H9 (cell line): Measurements from ENCODE around the gene LRRC3. TPM values are rescaled to one million over a fixed set of nuclear protein-coding genes. Genes with fewer than 3 reads are reported as not detected.

Experiments used
- DNase-seq: peaks from one replicate; pipeline ENCODE4 v3.0.0-alpha.2; 2017
- H2AFZ ChIP-seq: one replicate; pipeline ENCODE4 v1.6.1; 2013; ENCODE audit warnings: mild to moderate bottlenecking, low read length, control low read depth, moderate library complexity
- H2AK5ac ChIP-seq: 2 replicates; pipeline ENCODE4 v1.6.1; 2013; ENCODE audit warnings: low read length, control low read depth, mixed read lengths; ENCODE audit not compliant: insufficient read length
- H2BK120ac ChIP-seq: one replicate; pipeline ENCODE4 v1.6.1; 2013; ENCODE audit warnings: low read depth, mild to moderate bottlenecking, low read length, control low read depth, inconsistent platforms; ENCODE audit not compliant: poor library complexity, severe bottlenecking
- H2BK12ac ChIP-seq: 2 replicates; pipeline ENCODE4 v1.6.1; 2013; ENCODE audit warnings: low read length, control low read depth, mixed read lengths, low read depth; ENCODE audit not compliant: insufficient read length
- H2BK15ac ChIP-seq: 2 replicates; pipeline ENCODE4 v1.6.1; 2013; ENCODE audit warnings: low read depth, low read length, control low read depth
- H2BK20ac ChIP-seq: one replicate; pipeline ENCODE4 v1.6.1; 2013; ENCODE audit warnings: low read depth, mild to moderate bottlenecking, low read length, control low read depth, inconsistent platforms; ENCODE audit not compliant: poor library complexity, severe bottlenecking
- H2BK5ac ChIP-seq: 2 replicates; pipeline ENCODE4 v1.6.1; 2013; ENCODE audit warnings: low read length, control low read depth, mixed read lengths; ENCODE audit not compliant: insufficient read length
- H3K14ac ChIP-seq: 2 replicates; pipeline ENCODE4 v1.6.1; 2013; ENCODE audit warnings: low read length, control low read depth; ENCODE audit not compliant: insufficient read depth
- H3K18ac ChIP-seq: 2 replicates; pipeline ENCODE4 v1.6.1; 2013; ENCODE audit warnings: low read depth, mild to moderate bottlenecking, mixed read lengths, low read length, control low read depth; ENCODE audit not compliant: insufficient read length
- H3K23ac ChIP-seq: 2 replicates; pipeline ENCODE4 v1.6.1; 2013; ENCODE audit warnings: low read length, control low read depth, mixed read lengths, low read depth; ENCODE audit not compliant: insufficient read length
- H3K23me2 ChIP-seq: 2 replicates; pipeline ENCODE4 v1.6.1; 2013; ENCODE audit warnings: low read depth, mild to moderate bottlenecking, mixed read lengths, low read length, control low read depth; ENCODE audit not compliant: insufficient read length, poor library complexity, severe bottlenecking
- H3K27ac ChIP-seq: 2 replicates; pipeline ENCODE4 v1.5.1; 2013; ENCODE audit warnings: low read length, control low read depth, mixed read lengths, low read depth; ENCODE audit not compliant: insufficient read length
- H3K27me3 ChIP-seq: 2 replicates; pipeline ENCODE4 v1.6.1; 2013; ENCODE audit warnings: low read length, control low read depth, inconsistent platforms; ENCODE audit not compliant: insufficient read depth
- H3K4ac ChIP-seq: 2 replicates; pipeline ENCODE4 v1.6.1; 2013; ENCODE audit warnings: low read depth, mild to moderate bottlenecking, control low read depth, inconsistent platforms, low read length, moderate library complexity
- H3K4me1 ChIP-seq: 2 replicates; pipeline ENCODE4 v1.6.1; 2013; ENCODE audit warnings: low read length, control low read depth, inconsistent platforms; ENCODE audit not compliant: insufficient read depth
- H3K4me2 ChIP-seq: 2 replicates; pipeline ENCODE4 v1.6.1; 2013; ENCODE audit warnings: low read length, control low read depth, mixed read lengths; ENCODE audit not compliant: insufficient read length, insufficient read depth
- H3K56ac ChIP-seq: 2 replicates; pipeline ENCODE4 v1.6.1; 2013; ENCODE audit warnings: low read depth, mild to moderate bottlenecking, mixed read lengths, low read length, control low read depth; ENCODE audit not compliant: insufficient read length
- H3K79me1 ChIP-seq: 2 replicates; pipeline ENCODE4 v1.6.1; 2013; ENCODE audit warnings: low read depth, mild to moderate bottlenecking, moderate library complexity, low read length, control low read depth, inconsistent platforms; ENCODE audit not compliant: insufficient read depth, poor library complexity, severe bottlenecking
- H3K79me2 ChIP-seq: 2 replicates; pipeline ENCODE4 v1.6.1; 2013; ENCODE audit warnings: low read length, control low read depth, inconsistent platforms; ENCODE audit not compliant: insufficient read depth
- H3K9ac ChIP-seq: 2 replicates; pipeline ENCODE4 v1.6.1; 2013; ENCODE audit warnings: low read length, control low read depth, mixed read lengths; ENCODE audit not compliant: insufficient read length; ENCODE audit errors: extremely low read depth
- H3K9me3 ChIP-seq: one replicate; pipeline ENCODE4 v1.6.1; 2013; ENCODE audit warnings: low read depth, low read length, inconsistent platforms; ENCODE audit not compliant: control insufficient read depth
- H3T11ph ChIP-seq: one replicate; pipeline ENCODE4 v1.6.1; 2013; ENCODE audit warnings: mild to moderate bottlenecking, low read length, control low read depth, inconsistent platforms
- H4K20me1 ChIP-seq: one replicate; pipeline ENCODE4 v1.6.1; 2013; ENCODE audit not compliant: control insufficient read depth, insufficient read length, insufficient read depth
- H4K5ac ChIP-seq: 2 replicates; pipeline ENCODE4 v1.6.1; 2013; ENCODE audit warnings: low read depth, mild to moderate bottlenecking, mixed read lengths, low read length, control low read depth; ENCODE audit not compliant: insufficient read length
- H4K8ac ChIP-seq: replicated peaks from 2 replicates; pipeline ENCODE4 v1.6.1; 2013; ENCODE audit warnings: low read length, control low read depth, mixed read lengths, low read depth; ENCODE audit not compliant: insufficient read length
- H4K91ac ChIP-seq: 2 replicates; pipeline ENCODE4 v1.6.1; 2013; ENCODE audit warnings: low read depth, mild to moderate bottlenecking, moderate library complexity, mixed read lengths, low read length, control low read depth; ENCODE audit not compliant: insufficient read length
- H3K27ac Mint-ChIP-seq, 3 experiments: 2 replicates in 2 of 3; 3 replicates in 1 of 3; pipeline ENCODE4 v1.8.0; 2020 to 2021; ENCODE audit warnings: mixed read lengths in 3 of 3, mild to moderate bottlenecking in 1 of 3, moderate library complexity in 1 of 3
- H3K27me3 Mint-ChIP-seq: 2 replicates; pipeline ENCODE4 v1.8.0; 2021; ENCODE audit warnings: low read depth, mild to moderate bottlenecking, moderate library complexity, mixed read lengths
- H3K36me3 Mint-ChIP-seq, 3 experiments: 2 replicates in 2 of 3; 3 replicates in 1 of 3; pipeline ENCODE4 v1.8.0; 2020 to 2021; ENCODE audit warnings: low read depth in 3 of 3, mixed read lengths in 3 of 3; ENCODE audit not compliant: insufficient read depth in 1 of 3
- H3K4me1 Mint-ChIP-seq, 2 experiments: 2 replicates each; pipeline ENCODE4 v1.8.0; 2020; ENCODE audit warnings: mixed read lengths in 2 of 2
- H3K4me3 Mint-ChIP-seq, 2 experiments: 2 replicates in 1 of 2; 3 replicates in 1 of 2; pipeline ENCODE4 v1.8.0; 2020 to 2021; ENCODE audit warnings: mild to moderate bottlenecking in 2 of 2, mixed read lengths in 2 of 2, moderate library complexity in 1 of 2
- H3K9me3 Mint-ChIP-seq, 2 experiments: 2 replicates in 1 of 2; 3 replicates in 1 of 2; pipeline ENCODE4 v1.8.0; 2020; ENCODE audit warnings: mild to moderate bottlenecking in 2 of 2, mixed read lengths in 2 of 2, moderate library complexity in 1 of 2
- CTCF ChIP-seq: fragments of 200-600 bp; sonication (generic); conservative IDR thresholded peaks from 3 replicates; pipeline ENCODE4 v1.8.0; 2021; ENCODE audit warnings: antibody characterized with exemption, mild to moderate bottlenecking
- WGBS: extraction: QIAGEN DNeasy Blood & Tissue Kit; methylation state at CpG from one replicate; pipeline ENCODE4 v1.1.7; 2013; ENCODE audit warnings: missing lambda C conversion rate, low lambda C conversion rate, mixed read lengths; ENCODE audit not compliant: insufficient read length; ENCODE audit errors: extremely low coverage; 5-methylcytosine and 5-hydroxymethylcytosine counted together
- total RNA-seq: library from RNA; stranded (reverse); gene quantifications from 2 replicates; pipeline ENCODE4 v1.2.1, GENCODE V29; 2021

Gene LRRC3
- total RNA-seq, 1 experiment from 2014 or later: 3.1 TPM

- no peak overlapping the region for H3K27ac ChIP-seq
- H3K79me1 ChIP-seq: no peaks in the 10 kb centered on the region
- H2BK120ac ChIP-seq: no peak overlapping the region
- H3K27me3 ChIP-seq: no peaks in the 10 kb centered on the region
- H3K4me1 ChIP-seq: no peaks in the 10 kb centered on the region
- no peak for DNase-seq
- no peak overlapping the region for H2BK20ac ChIP-seq
- H3K14ac ChIP-seq: no peak overlapping the region; the same call in 1 of the 2 replicates
- peaks cover 5% of the 10 kb centered on the region for H4K20me1 ChIP-seq
- Mint-ChIP-seq H3K27ac (0 out of 7 replicates have a peak overlapping the region, but pooled peaks of 1 of the 3 experiments have one; percentile 35), H3K9me3 (no peaks in the 10 kb centered on the region), H3K4me3 (no peak overlapping the region), H3K4me1 (peaks cover 0 to 5% of the 10 kb centered on the region in 2 experiments; a peak in 3 of 4 replicates), H3K36me3 (peaks cover 0 to 6% (median 3%) of the 10 kb centered on the region in 3 experiments; a peak in 4 of 7 replicates), H3K27me3 (no peaks in the 10 kb centered on the region)
- TF ChIP-seq CTCF: no peak
- no peak overlapping the region for H2BK12ac ChIP-seq
- no peaks in the 10 kb centered on the region for H3K9me3 ChIP-seq
- no peak overlapping the region for H2AK5ac ChIP-seq
- no peak overlapping the region for H3K4me2 ChIP-seq
- H2BK5ac ChIP-seq: no peak overlapping the region
- H3K56ac ChIP-seq: no peak overlapping the region
- H4K91ac ChIP-seq: no peak overlapping the region
- no peak overlapping the region for H4K8ac ChIP-seq
- no peak overlapping the region for H3K18ac ChIP-seq
- no peak overlapping the region for H4K5ac ChIP-seq
- H2BK15ac ChIP-seq: no peak overlapping the region
- H3K4ac ChIP-seq: no peak overlapping the region
- no CpG with 5 or more reads among the region's 44 CpGs for WGBS
- H3K79me2 ChIP-seq: no peaks in the 10 kb centered on the region
- H3K23ac ChIP-seq: no peak overlapping the region
- no peaks in the 10 kb centered on the region for H3K23me2 ChIP-seq
- H3K9ac ChIP-seq: no peak overlapping the region
- H2AFZ ChIP-seq: no peak overlapping the region
- H3T11ph ChIP-seq: no peak overlapping the region
These were observed 51.3 kb downstream of the LRRC3 start for GRCh38 chr21:44506279-44507255.
